Stimulated activated CD4-positive, alpha-beta T cell treated with anti-CD3 and anti-CD28 coated beads, TNF-alpha, amount 100 ng/mL, for 48 hours (primary cell): ENCODE data around the gene ANO6.

ENCODE experiments used
- DNase-seq, 3 donors: peaks; one replicate each; pipeline ENCODE4 v3.0.0-alpha.2; 2020; ENCODE audit warnings: low read depth in 3 of 3

ANO6 gene

GRCh38 chr12:45435945-45436710, 220.2 kb downstream of the ANO6 start:
- no peak for DNase-seq

GRCh38 chr12:45439039-45439438, 223.1 kb downstream of the ANO6 start:
- DNase-seq: peak in 1 of 3 donors; percentile 1

GRCh38 chr12:45446013-45446412, 230.1 kb downstream of the ANO6 start:
- DNase-seq: no peak

GRCh38 chr12:45458238-45458637, 242.3 kb downstream of the ANO6 start:
- no peak for DNase-seq

GRCh38 chr12:45458854-45459807, 243.2 kb downstream of the ANO6 start:
- DNase-seq: no peak

- no peak for DNase-seq
These were observed 246.6 kb downstream of the ANO6 start for GRCh38 chr12:45462506-45462905.

GRCh38 chr12:45464699-45465098, 248.8 kb downstream of the ANO6 start:
- DNase-seq: no peak

- DNase-seq: no peak
These were observed 253.1 kb downstream of the ANO6 start for GRCh38 chr12:45468751-45469615.

GRCh38 chr12:45469902-45470301, 254.0 kb downstream of the ANO6 start:
- DNase-seq: no peak

GRCh38 chr12:45473636-45474035, 257.7 kb downstream of the ANO6 start:
- no peak for DNase-seq

- no peak for DNase-seq
These were observed 259.7 kb downstream of the ANO6 start for GRCh38 chr12:45475594-45475993.

- DNase-seq: no peak
These were observed 261.6 kb downstream of the ANO6 start for GRCh38 chr12:45477526-45477925.

- no peak for DNase-seq
These were observed 263.0 kb downstream of the ANO6 start for GRCh38 chr12:45478931-45479330.

- no peak for DNase-seq
These were observed 265.9 kb downstream of the ANO6 start for GRCh38 chr12:45481746-45482145.

- no peak for DNase-seq
These were observed 267.7 kb downstream of the ANO6 start for GRCh38 chr12:45483571-45483970.
